Measurements from ENCODE around the gene PMEL.
A peak's percentile ranks its signal among the peaks of the same experiment; 100 is the strongest.
"Not testable (repeated sequence)": the region's sequence is repeated elsewhere in the genome, so short reads cannot be mapped to it uniquely, and the experiment has no call there.

PMEL gene

DNA sequence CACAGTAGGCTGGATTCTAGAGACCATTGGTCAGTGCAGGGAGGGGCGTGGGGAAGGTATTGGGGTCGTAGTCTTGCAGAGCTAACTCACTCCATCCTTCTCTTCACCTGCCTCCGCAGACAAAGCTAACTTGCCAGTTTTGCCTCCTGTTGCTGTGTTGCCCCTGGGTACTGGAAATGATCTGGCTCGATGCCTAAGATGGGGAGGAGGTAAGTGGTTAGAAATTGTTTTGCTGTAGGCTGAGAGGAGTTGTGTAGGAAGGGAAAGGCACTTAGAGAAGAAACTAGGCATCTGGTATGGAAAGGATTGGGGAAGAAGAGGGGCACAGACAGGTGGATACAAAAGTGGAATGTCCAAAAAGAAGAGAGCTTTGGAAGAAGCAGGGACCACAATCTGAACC lies 23.8 kb downstream of the PMEL start:
- no peak for DNase-seq (ENCODE audit: low spot score)

DNA sequence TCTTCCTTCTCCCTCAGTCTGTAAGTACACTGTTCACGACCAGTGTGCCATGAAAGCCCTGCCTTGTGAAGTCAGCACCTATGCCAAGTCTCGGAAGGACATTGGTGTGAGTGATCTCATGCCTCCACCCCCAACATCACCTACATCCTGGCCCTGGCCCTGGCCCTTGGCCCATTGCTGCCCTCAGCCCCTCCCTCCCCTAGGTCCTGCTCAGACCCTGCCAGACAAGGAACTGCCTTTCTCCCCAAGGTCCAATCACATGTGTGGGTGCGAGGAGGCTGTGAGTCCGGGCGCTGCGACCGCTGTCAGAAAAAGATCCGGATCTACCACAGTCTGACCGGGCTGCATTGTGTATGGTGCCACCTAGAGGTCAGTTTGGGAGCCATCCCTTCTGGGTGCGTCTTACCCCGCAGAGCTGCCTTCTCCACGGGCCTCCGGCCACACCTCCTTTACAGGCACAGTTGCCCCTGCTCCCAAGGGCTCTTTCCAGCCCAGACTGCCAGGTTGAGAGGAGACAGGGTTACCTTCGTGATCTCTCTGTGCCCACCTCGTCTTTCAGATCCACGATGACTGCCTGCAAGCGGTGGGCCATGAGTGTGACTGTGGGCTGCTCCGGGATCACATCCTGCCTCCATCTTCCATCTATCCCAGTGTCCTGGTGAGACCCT lies 25.6 kb downstream of the PMEL start:
- DNase-seq (ENCODE audit: low spot score): peak; percentile 91

DNA sequence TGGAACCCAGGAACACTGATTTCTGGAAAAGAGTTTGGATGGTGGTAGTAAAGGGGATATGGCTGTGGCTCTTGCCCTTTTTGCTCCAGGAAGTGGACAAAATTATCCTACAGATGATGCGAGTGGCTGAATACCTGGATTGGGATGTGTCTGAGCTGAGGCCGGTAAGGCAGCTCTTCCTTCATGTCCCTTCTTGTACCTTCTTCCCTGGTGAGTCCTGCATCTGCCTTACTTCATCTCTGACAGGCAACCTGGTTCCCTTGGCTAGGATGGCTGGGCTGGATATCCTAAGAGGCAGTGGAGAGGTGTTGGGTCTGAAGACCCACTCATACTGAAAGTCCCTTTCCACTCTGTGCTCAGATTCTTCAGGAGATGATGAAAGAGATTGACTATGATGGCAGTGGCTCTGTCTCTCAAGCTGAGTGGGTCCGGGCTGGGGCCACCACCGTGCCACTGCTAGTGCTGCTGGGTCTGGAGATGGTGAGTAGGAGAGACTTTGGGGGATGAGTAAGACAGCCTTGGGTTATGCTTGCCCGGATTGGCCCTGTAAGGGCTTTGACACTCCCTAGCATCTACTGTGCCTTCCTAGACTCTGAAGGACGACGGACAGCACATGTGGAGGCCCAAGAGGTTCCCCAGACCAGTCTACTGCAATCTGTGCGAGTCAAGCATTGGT lies 26.9 kb downstream of the PMEL start:
- no peak for DNase-seq (ENCODE audit: low spot score)

DNA sequence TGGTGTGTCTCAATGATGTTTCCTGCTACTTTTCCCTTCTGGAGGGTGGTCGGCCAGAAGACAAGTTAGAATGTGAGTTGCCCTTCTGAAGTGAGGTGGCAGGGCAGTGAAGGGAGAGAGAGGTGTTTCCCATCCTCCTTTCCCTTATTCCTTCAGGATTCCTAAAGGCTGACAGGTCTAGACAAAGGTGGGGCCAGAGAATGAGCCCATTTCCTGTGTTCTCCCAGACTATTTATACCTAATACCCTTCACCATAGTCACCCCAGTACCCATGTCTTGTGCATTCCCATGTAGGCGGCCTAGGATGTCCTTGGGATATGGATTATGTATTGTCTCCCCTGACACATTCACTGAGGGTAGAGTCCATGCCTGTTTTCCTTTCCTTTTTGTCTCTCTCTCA lies 27.9 kb downstream of the PMEL start:
- no peak for DNase-seq (ENCODE audit: low spot score)

DNA sequence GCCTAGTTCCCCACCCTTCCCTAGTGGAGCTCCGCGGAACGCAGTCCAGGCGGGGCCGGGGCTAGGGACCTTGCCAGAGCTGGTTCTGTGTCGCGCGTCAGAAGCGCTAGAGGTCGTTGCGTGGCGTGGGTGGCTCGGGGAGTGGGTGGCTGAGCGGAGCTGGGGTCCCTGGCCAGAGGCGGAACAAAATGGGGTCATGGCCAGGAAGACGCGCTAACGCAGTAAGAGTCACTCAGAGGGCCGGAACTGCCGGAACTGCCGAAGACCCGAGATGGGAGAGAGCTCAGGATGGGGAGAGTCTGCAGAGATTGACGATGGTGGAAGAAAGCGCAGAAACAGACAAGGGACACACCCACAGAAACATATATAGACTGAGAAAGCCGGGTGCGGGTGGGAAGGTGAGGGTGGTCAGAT lies 30.1 kb downstream of the PMEL start:
- no peak for DNase-seq (ENCODE audit: low spot score)

DNA sequence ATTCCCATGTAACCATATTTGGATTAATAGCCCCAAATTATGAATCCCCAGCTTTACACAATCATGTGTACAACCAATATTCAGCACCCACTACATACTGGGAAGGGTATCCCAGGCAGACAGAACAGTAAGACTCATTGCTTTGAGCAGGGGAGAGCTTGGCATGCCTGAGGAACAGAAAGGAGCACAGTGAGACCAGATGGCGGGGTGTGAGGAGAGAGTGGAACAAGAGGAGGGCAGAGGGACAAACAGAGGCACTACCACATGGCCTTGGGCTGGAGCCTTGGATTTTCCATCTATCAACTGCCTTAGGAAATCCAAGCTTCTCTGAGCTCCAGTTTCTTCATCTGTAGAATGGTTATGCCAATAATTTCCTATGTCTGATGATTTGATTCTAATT lies 31.1 kb downstream of the PMEL start:
- no peak for DNase-seq (ENCODE audit: low spot score)

DNA sequence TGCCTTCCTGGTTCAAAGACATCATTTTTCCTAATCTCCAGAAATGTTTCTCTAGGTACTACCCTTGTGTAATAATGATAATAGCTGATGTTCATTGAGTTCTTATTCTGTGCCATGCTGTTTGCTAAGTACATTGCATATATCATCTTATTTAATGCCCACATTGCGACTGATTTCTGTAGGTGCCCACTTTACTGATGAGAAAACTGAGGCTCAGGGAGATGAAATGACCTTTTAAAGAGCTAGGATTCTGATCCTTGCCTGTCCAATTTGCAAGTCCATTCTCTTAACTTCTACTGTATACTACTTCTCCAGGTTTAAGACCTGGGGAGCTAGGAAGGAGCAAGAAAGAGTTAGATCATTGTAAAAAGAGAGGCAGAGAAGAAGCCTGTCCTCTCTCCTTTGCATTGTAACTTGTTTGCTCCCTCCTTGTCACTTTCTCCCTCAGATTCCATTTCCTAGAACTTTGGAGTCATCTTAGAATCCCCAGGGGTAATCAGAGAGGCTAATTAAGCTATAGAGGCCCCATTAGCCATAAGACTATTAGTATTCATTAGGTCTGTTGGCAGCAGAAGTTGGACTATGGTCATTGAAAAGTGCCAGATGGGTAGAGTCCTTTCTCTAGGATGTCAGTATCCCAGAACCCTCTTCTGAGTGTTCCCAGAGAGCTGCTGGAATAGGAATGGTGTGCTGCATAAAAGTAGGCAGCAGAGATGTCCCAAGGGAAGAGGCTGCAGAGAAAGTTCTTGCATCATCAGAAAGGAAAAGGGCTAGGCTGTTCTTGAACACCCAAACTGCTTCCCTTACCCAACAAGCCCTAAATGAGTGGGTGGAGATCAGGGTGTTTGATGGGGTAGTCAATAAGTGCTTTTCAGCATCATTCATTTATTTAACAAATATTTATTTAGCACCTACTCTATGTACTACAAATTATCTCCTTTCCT lies 31.8 kb downstream of the PMEL start:
- DNase-seq (ENCODE audit: low spot score): no peak

DNA sequence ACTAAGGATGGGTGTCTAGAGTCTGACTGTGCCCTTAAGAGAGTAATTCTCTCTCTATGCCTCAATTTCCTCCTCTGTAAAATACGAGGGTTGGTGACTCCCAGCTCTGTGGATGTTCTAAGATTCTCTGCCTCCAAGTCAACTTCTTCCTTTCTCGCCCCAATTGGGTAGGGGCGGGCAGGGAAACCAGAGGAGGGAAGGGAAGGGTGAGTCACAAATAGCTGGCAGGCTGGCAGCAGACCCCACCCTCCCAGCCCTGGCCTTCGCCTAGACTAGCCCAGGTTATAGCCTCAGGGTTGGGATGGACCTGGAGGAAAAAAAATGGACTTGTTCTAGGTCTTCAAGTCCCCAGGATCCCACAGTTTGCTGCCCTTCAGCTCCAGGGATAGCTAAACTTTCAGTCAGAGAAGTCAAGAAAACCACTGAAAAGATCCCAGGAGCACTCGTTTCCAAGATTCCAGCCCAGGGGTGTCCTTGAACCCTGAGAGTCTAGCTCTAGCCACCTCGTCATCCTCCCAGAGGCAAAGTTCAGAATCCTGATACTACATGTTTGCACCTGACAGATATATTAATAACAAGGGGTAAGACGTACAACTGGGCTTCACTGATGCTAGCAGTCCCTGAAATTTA lies 32.6 kb downstream of the PMEL start:
- DNase-seq (ENCODE audit: low spot score): no peak

DNA sequence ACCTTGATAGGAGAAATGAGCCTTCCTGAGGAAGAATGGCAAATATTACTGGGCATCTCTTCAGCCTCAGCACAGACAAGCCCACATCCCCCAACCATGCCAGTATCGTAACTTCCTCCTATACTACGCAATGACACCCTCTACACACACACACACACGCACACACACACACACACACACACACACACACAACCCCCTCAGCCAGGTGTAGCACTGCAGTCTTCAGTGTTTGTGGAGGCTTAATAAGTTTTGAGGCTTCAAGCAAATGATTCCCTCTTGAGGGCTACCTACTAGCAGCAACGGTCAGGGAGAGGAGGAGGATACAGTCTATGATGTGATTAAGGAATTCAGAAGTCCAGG lies 33.3 kb downstream of the PMEL start:
- peak; percentile 42 for DNase-seq (ENCODE audit: low spot score)

DNA sequence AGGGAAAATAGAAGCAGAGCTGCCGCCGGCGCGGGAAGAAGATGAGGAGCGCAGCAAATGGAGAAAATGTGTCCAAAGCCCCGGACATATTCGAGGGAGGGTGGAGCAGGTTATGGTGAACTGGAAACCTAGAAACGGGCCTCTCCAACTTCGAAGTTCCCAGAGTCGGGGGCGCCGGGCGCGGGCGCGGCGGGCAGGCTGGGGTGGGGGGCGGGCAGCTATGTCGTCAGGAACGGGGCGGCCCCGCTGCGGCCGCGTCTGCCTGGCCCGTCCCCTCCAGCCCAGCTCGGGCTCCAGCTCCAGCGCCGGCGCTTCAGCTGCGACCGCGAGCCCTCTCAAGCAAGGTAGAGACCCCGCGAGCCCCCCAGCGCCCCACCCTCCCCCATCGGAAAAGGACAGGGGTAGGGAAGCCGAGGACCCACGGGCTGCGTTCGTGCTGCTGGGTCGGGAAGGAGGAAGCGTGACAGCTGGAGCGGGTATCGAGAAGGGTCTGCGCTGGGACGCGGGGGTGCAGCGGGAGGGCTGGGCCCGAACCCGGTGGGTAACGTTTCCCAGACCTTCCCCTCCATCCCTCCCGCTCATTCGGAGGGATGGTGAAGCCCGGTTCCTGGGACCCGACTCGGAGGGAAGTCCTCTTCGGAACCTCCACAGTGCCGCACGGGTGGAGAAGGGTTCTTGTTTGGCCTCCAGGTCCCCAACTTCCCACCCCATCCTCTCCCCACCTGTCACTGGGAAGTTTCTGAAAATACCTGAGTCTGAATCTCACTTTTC lies 33.9 kb downstream of the PMEL start:
- peak; percentile 28 for DNase-seq (ENCODE audit: low spot score)

DNA sequence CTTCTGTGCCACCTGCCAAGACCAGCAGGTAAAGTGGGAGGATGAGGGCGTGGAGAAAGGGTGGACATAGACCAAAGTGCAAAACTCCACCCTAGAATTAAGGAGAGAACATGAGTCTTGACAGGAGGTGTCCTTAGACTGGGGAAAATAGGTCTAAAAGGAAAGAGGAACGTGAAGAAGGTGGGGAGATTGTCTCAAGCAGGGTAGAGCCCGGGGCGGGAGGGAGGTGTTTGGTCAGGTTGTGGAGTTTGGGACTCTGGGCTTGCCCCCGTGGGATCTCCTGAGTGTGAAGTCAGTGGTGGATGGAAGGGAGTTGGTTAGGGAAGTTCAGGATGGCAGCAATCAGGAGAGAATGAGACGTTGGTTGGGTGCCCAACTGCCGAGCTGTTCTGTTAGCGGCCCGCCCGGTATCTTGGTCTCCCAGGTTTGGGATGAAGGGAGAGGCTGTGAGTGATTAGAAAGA lies 34.5 kb downstream of the PMEL start:
- DNase-seq (ENCODE audit: low spot score): no peak

DNA sequence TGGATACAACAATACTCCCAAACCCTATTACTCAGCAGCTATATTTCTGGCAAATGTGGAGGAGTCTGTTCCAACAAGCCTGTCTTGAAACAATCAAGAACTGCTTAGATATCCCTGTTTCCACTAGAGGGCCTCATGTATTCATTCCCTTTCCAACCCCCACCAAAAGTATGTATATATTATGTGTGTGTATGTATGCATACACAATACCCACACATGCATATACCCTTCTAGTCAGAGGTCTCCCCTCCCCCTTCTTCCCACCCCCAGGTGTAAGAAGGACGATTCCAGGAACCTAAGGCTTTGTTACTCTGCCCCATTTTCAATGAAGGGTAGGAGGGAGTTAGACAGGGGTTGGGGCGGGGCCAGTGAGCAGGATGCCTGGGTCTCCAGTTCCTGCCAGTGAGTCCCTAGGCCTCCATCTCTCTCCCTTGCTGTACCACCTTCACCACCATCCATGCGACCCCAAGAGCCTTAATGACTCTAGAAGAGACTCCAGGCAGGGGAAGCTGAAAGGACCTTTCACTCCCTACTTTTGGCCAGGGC lies 35.0 kb downstream of the PMEL start, which contains the start of gene DGKA:
DGKA (plus strand) TSS at position 392 of the 546 bp plus-strand sequence. CDS start 5,342 bp downstream, outside the sequence.
- DNase-seq (ENCODE audit: low spot score): peak; percentile 82

DNA sequence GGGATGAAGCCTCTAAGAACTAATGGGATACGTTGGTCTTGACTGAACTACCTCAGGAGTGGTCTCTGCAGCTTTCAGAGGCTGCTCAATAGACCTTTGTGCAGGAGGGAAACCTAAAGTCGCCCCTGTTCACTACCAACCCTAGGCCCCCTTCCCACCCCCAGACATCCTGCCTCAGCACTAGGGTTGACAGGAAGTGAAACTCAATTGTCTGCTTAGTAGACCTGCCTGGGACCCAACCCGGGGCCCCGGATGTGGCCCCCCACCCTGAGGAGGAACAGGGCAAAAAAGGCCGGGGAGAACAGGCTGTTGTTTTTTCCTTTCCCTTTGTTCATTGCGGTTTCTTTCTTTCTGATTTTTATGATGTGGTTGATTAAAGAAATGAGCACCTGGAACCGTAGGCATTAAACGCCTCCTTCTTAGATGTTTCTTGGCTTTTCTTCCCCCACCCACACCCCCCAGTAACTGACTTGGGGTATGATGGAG lies 36.5 kb downstream of the PMEL start:
- DNase-seq (ENCODE audit: low spot score): peak; percentile 84

DNA sequence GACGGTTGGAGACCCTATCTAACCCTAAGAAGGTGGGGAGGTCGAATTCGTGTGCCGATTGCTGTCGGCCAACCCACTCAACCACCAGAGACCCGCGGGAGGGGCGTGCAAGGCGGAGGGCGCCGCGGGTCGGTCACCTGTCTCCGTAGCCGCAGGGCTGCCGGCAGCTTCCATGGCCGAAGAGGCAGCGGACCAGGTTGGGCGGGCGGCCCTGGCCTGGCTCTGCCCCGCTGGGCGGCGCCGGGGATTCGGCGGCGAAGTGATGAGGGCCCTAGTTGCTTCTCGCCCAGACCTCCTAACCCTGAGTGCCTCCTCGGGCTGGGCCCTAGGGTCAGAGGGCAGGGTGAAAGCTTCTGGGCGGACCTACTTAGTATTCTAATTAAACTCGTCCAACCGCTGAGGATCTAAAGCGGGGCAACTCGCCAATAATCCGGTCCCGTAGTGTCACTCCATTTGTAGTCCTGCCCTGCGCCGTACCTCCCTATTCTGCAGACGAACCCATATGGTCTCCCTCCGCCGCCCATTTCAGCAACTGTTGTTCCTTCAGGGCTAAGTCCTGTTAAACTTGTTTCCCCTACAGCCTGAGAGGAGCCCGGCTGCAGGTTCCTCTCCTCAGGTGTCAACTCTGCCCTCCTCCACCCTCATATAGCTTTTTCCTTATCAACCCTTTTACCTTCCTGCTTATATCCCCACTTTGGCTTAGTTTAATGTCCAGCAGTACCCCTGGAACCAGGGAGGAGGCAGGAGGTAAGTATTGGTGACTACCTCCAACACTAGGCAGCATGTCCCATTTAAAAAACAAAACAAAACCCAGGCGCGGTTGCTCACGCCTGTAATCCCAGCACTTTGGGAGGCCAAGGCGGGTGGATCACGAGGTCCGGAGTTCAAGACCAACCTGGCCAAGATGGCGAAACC lies 38.0 kb downstream of the PMEL start, which contains the start of gene PYM1:
PYM1 (minus strand) TSS at position 307 of the 915 bp plus-strand sequence; CDS start at position 174, 133 bp downstream.
- DNase-seq (ENCODE audit: low spot score): peak; percentile 92

DNA sequence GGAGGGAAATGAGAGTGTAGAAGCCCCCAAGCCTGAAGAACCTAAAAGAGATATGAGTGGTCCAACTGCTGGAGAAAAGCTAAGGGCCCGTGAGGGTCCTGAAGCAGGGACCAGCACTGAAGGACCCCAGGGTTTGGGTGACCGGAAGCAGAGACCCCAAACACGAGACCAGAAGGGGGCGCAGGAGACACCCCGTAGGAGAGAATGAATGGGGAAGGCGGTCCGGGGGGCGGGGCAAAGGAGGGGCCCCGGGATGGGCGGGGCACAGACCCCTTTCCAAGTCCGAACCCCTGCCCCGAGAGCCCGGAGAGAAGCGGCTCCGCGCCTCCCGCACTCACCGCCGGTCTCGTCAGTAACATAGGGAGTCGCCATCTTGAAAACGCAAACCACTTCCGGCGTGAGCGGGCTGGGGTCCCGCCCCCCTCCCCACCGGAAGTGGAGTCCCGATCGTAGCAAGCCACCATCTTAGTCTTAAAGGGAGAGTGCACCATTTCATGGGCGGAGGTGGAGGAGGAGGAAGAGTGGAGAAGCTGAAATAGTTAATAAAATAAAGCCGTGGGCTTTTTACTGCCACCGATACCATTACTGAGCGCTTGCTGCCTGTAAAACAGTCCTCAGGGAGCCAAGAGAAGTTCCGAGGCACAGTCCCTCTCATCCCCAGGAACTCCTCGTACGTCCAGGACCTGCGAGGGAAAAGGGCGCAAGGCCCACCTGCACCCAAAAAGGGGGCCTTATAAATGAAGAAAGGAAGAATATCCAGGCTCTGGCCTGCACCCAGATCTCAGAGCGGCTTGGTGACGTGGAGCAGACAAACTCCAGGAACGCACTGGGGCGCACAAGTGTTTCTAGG lies 38.9 kb downstream of the PMEL start:
- DNase-seq (ENCODE audit: low spot score): peak; percentile 97

DNA sequence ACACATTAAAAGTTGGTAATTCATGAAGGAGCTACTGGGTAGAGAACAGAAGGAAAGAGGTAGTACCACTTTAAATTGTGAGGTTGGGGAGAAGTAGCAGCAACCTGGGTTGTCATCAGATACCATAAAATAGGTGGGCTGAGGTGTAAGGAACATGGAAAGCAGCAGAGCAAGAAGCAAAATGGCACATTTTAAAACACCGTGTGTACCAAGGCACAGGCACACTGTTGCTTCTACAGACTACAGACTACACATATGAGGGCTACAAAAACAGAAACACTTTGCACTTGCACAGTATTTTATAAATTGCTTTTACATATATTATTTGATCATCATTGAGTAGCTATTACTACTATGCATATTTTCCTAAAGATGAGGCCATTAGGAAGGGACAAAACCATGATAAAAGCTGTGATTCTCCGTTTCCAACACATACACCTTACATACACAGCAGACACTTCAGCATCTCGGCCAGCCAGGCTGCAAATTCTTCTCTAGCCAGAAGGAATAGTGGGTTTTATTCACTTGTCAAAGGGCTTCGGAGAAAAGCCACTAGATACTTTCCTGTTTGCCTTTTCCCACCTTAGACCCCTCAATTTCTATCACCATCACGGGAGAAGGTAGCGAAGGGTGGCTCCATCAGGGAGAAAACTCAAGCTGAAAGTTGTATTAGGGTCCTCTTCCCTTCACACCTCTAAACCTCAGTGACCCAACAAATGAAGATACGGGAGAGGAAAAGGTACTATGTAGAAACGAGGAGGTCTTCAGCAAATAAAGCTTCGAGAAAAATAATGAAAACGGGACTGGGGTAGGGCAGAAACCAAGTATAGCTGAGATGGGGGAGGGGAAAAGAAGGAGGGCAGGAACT lies 39.7 kb downstream of the PMEL start:
- no peak for DNase-seq (ENCODE audit: low spot score)

DNA sequence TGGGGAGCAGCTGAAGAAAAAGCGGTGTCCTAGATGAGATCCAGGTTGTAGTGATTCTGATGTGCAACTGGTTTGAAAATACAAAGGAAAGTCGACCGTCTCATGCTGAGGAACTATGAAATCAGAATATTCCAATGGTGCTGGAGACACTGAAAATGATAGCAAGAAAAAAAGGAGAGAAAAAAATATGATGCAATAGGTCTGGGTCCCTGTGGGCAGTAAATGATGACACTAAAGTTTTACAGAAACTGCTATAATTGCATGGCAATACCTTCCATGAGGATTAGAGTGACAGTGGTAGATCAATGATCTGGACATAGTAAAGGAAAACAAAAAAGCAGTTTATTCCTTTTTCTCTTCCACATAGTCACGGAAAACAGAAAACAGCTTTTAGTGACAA lies 40.5 kb downstream of the PMEL start:
- no peak for DNase-seq (ENCODE audit: low spot score)

DNA sequence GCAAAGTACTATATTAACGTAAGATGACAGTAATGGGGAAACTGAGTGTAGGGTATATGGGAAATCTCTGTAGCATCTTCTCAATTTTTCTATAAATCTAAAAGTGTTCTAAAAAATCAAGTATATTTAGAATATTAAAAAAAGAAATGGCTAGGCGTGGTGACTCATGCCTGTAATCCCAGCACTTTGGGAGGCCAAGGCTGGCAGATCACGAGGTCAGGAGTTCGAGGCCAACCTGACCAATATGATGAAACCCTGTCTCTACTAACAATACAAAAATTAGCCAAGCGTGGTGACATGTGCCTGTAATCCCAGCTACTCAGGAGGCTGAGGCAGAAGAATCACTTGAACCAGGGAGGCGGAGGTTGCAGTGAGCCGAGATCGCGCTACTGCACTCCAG lies 42.2 kb downstream of the PMEL start:
- DNase-seq (ENCODE audit: low spot score): not testable (repeated sequence)
